K562 (cell line): ENCODE data around the gene FAM200A. TPM values are rescaled to one million over a fixed set of nuclear protein-coding genes. Genes with fewer than 3 reads are reported as not detected.

Experiments used
- ATAC-seq: fragments of 200-7000 bp; cut with Tn5 transposase; 3 replicates; pipeline ENCODE4 v1.9.1; 2020; ENCODE audit warnings: moderate library complexity
- BruUV-seq: library from RNA; stranded (reverse); fragments of 400-500 nt; replicated peaks from 2 replicates; lab custom pipeline; 2021; lab: Mats Ljungman, UMichigan
- CTCF ChIA-PET: fragments of 300-600 bp; formaldehyde crosslinking; extraction: SDS; loops from one replicate; lab custom pipeline; 2021; ENCODE audit warnings: low intra/inter-chr PET ratio; lab: Yijun Ruan, JAX
- POLR2A ChIA-PET: fragments of 300-600, 350-650 bp; sonication (Branson Sonifier 250); formaldehyde crosslinking; extraction: SDS; loops from one replicate; lab custom pipeline; 2021; ENCODE audit warnings: antibody characterized with exemption, inconsistent platforms; lab: Yijun Ruan, JAX
- DNase-seq, 4 experiments: peaks; one replicate each; pipeline versions ENCODE4 v3.0.0 to v3.0.0-alpha.2; 2011 to 2018; ENCODE audit warnings: low spot score in 3 of 4, mixed read lengths in 3 of 4; ENCODE audit errors: extremely low read depth in 1 of 4
- FAIRE-seq: peaks from 2 replicates; lab custom pipeline; 2011; peaks lifted over from hg19 to GRCh38; lab: Jason Lieb, UNC
- H2AFZ ChIP-seq: 2 replicates; pipeline ENCODE4 v1.6.0; 2011; ENCODE audit warnings: low read depth, low read length, control low read depth, inconsistent platforms
- H3K27ac ChIP-seq: fragments of 200-600 bp; 3 replicates; pipeline ENCODE4 v1.8.0; 2011; ENCODE audit warnings: low read depth, mild to moderate bottlenecking, control low read depth, inconsistent platforms, low read length, moderate library complexity, mixed read lengths; ENCODE audit errors: extremely low read depth
- H3K27me3 ChIP-seq, 2 experiments: fragments of 300-600 bp in 1 of 2; 2 replicates in 1 of 2; 3 replicates in 1 of 2; pipeline versions ENCODE4 v1.6.0 to v1.8.0; 2011; ENCODE audit warnings: inconsistent platforms in 2 of 2, low read length in 2 of 2, mild to moderate bottlenecking in 1 of 2, mixed read lengths in 1 of 2, moderate library complexity in 1 of 2; ENCODE audit not compliant: control insufficient read depth in 2 of 2, insufficient read depth in 2 of 2
- H3K36me3 ChIP-seq: fragments of 300-600 bp; 3 replicates; pipeline ENCODE4 v1.8.0; 2011; ENCODE audit warnings: mild to moderate bottlenecking, low read length, inconsistent platforms; ENCODE audit not compliant: control insufficient read depth, insufficient read depth
- H3K4me1 ChIP-seq, 2 experiments: fragments of 200-600 bp in 1 of 2; replicated peaks in 1 of 2; 2 replicates in 1 of 2; 3 replicates in 1 of 2; pipeline versions ENCODE4 v1.5.1 to v1.8.0; 2011; ENCODE audit warnings: inconsistent platforms in 2 of 2, low read length in 2 of 2, mild to moderate bottlenecking in 1 of 2, mixed read lengths in 1 of 2, moderate library complexity in 1 of 2; ENCODE audit not compliant: control insufficient read depth in 2 of 2, insufficient read depth in 2 of 2
- H3K4me2 ChIP-seq: 2 replicates; pipeline ENCODE4 v1.6.1; 2011; ENCODE audit warnings: low read length, control low read depth, inconsistent platforms, mixed read lengths; ENCODE audit not compliant: insufficient read depth
- H3K4me3 ChIP-seq: fragments of 200-600 bp; sonication (generic), shearing (Covaris generic); 2 replicates; pipeline ENCODE4 v1.5.1; 2016; ENCODE audit warnings: control low read depth, inconsistent platforms
- H3K79me2 ChIP-seq: fragments of 200-600 bp; 3 replicates; pipeline ENCODE4 v1.8.0; 2011; ENCODE audit warnings: low read length, inconsistent platforms; ENCODE audit not compliant: control insufficient read depth, insufficient read depth
- H3K9ac ChIP-seq, 2 experiments: 2 replicates each; pipeline versions ENCODE4 v1.6.0 to v1.6.1; 2011; ENCODE audit warnings: low read depth in 2 of 2, low read length in 2 of 2, control low read depth in 1 of 2, inconsistent platforms in 1 of 2, mild to moderate bottlenecking in 1 of 2, mixed read lengths in 1 of 2; ENCODE audit not compliant: insufficient read depth in 1 of 2
- H3K9me1 ChIP-seq: one replicate; pipeline ENCODE4 v1.6.0; 2011; ENCODE audit warnings: inconsistent platforms, mild to moderate bottlenecking, low read length, moderate library complexity; ENCODE audit not compliant: control insufficient read depth, insufficient read depth
- H3K9me3 ChIP-seq: replicated peaks from 2 replicates; pipeline ENCODE4 v1.5.1; 2011; ENCODE audit warnings: low read depth, low read length, inconsistent platforms; ENCODE audit not compliant: control insufficient read depth, insufficient read depth
- H4K20me1 ChIP-seq: replicated peaks from 2 replicates; pipeline ENCODE4 v1.6.1; 2011; ENCODE audit warnings: low read length, inconsistent platforms, mixed read lengths; ENCODE audit not compliant: control insufficient read depth, insufficient read depth
- CBFA2T3 ChIP-seq: fragments of 450-650 bp; IDR thresholded peaks from 2 replicates; pipeline ENCODE4 v1.6.1; 2017
- CBFB ChIP-seq: sonication (generic); formaldehyde crosslinking; IDR thresholded peaks from 2 replicates; pipeline ENCODE4 v1.4.0; 2020; ENCODE audit warnings: mild to moderate bottlenecking, missing genetic modification reagents
- CBX5 ChIP-seq: IDR thresholded peaks from 2 replicates; pipeline ENCODE4 v1.6.1; 2014; ENCODE audit warnings: low read depth, borderline replicate concordance
- HDAC2 ChIP-seq: fragments of 450-650 bp; IDR thresholded peaks from 2 replicates; pipeline ENCODE4 v1.6.1; 2016; ENCODE audit warnings: mild to moderate bottlenecking
- JUND ChIP-seq, 2 experiments: IDR thresholded peaks; 2 replicates in 1 of 2; 3 replicates in 1 of 2; pipeline ENCODE4 v1.6.1; 2011; ENCODE audit warnings: borderline replicate concordance in 2 of 2, low read depth in 2 of 2, low read length in 2 of 2, improper control_type of control experiment in 1 of 2, missing biosample characterization in 1 of 2, missing genetic modification characterization in 1 of 2, missing genetic modification reagents in 1 of 2
- NFATC3 ChIP-seq: fragments of 450-650 bp; IDR thresholded peaks from 2 replicates; pipeline ENCODE4 v1.6.1; 2017; ENCODE audit warnings: mild to moderate bottlenecking
- RFX5 ChIP-seq: IDR thresholded peaks from 2 replicates; pipeline ENCODE4 v1.6.1; 2011; ENCODE audit warnings: low read depth, mild to moderate bottlenecking, improper control_type of control experiment, low read length
- TAF15 ChIP-seq: fragments of 200-400 bp; formaldehyde crosslinking; IDR thresholded peaks from 2 replicates; pipeline ENCODE4 v1.6.1; 2017; ENCODE audit warnings: mild to moderate bottlenecking, low read depth, low read length, moderate library complexity
- TCF3 ChIP-seq: sonication (generic); formaldehyde crosslinking; IDR thresholded peaks from 2 replicates; pipeline ENCODE4 v1.4.0; 2020; ENCODE audit warnings: mild to moderate bottlenecking, missing genetic modification reagents
- TGIF2 ChIP-seq: sonication (generic); formaldehyde crosslinking; IDR thresholded peaks from 2 replicates; pipeline ENCODE4 v1.8.1; 2022; ENCODE audit warnings: mild to moderate bottlenecking, missing genetic modification reagents, moderate library complexity
- ZNF24 ChIP-seq: fragments of 450-650 bp; IDR thresholded peaks from 2 replicates; pipeline ENCODE4 v1.6.1; 2016
- ZNF311 ChIP-seq: fragments of 250-450 bp; sonication (Bioruptor Pico); IDR thresholded peaks from 2 replicates; pipeline ENCODE4 v1.4.0; 2020; ENCODE audit warnings: mild to moderate bottlenecking, moderate library complexity
- WGBS: fragments of 100-300 bp; shearing (Covaris generic); methylation state at CpG from one replicate; pipeline ENCODE4 v1.1.6; 2016; ENCODE audit warnings: low coverage, mixed read lengths; ENCODE audit not compliant: insufficient coverage; ENCODE audit errors: missing lambda C conversion rate; 5-methylcytosine and 5-hydroxymethylcytosine counted together
- in situ Hi-C: fragments of 300-500 bp; cut with MboI; formaldehyde crosslinking; loops from 4 replicates; pipeline ENCODE4 v1.15.0; 2018; ENCODE audit warnings: inconsistent platforms, mixed read lengths
- intact Hi-C: fragments of 100-400 bp; cut with micrococcal nuclease; formaldehyde crosslinking; loops from 2 replicates; pipeline ENCODE4 v1.14.2; 2022
- polyA plus RNA-seq, 8 experiments: library from polyadenylated mRNA; depleted of rRNA in 4 of 8; stranded (reverse) in 5 of 8; unstranded in 3 of 8; fragments of >200 nt; fragmentation: Nextera tagmentation in 2 of 8; fragmentation: Illumina TruSeq in 1 of 8; extraction: Ambion mirVana in 2 of 8; extraction: Trizol in 1 of 8; gene quantifications; 2 replicates each; pipeline versions ENCODE4 v1.2.1 to v1.2.3, GENCODE V29; 2011 to 2014; ENCODE audit warnings: inconsistent platforms in 1 of 8, missing spikeins in 1 of 8
- total RNA-seq, 7 experiments: library from RNA; depleted of rRNA in 6 of 7; stranded (reverse); fragments of >200 nt in 6 of 7; fragmentation: Illumina TruSeq in 2 of 7; extraction: Trizol in 2 of 7; gene quantifications; 2 replicates each; pipeline versions ENCODE4 v1.2.1 to v1.2.3, GENCODE V29; 2011 to 2021; ENCODE audit warnings: low replicate concordance in 1 of 7
- TF ChIP-seq, protein P1 (sequence below): fragments of 450-650 bp; IDR thresholded peaks from 2 replicates; pipeline ENCODE4 v1.6.1; 2017; ENCODE audit warnings: antibody characterized with exemption, mild to moderate bottlenecking
- TF ChIP-seq, protein P2 (sequence below): fragments of 450-650 bp; IDR thresholded peaks from 2 replicates; pipeline ENCODE4 v1.6.1; 2016; ENCODE audit warnings: antibody characterized with exemption

FAM200A gene
- total and polyA plus RNA-seq, 9 of the 15 experiments (the other 6 are each of a cell fraction or from before 2014, with no cell fraction given) = 3.3 to 11.2 (median 8.3) TPM

DNA sequence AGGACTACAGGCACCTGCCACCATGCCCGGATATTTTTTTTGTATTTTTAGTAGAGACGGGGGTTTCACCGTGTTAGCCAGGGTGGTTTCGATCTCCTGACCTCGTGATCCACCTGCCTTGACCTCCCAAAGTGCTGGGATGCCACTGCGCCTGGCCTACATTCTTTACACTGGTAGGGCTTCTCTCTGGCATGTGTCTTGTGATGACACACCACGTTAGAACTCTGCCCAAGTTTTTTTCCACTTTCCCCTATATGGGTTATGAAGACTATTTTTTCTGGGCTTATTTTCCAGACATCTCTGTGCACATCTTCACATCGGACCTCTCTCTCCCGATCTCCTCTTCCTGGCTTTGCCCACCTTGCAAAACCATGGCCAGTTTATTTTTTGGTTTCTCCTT, 10.7 kb downstream of the FAM200A start:
- no peaks in the 10 kb centered on the region for H3K9me1 ChIP-seq
- BruUV-seq = no TSS peak
- H3K27me3 ChIP-seq = no peaks in the 10 kb centered on the region
- no peak overlapping the region for H3K27ac ChIP-seq
- H3K36me3 ChIP-seq = no peaks in the 10 kb centered on the region
- DNase-seq (no peak), ATAC-seq (no peak), FAIRE-seq (no peak)
- H3K9ac ChIP-seq = no peak overlapping the region
- H3K4me1 ChIP-seq = no peaks in the 10 kb centered on the region
- WGBS = 38% methylated on average over 9 of the region's 9 CpGs
- H4K20me1 ChIP-seq = no peaks in the 10 kb centered on the region
- in situ Hi-C loops = no loop called here
- no peak overlapping the region for H3K4me2 ChIP-seq
- ChIA-PET CTCF (interaction anchor here (0.7 kb wide), 1 partner anchor 143 kb away, joined by 7 read pairs; no protein-coding TSS in a partner anchor), POLR2A (interaction anchor here (0.9 kb wide), 1 partner anchor 25 kb away, joined by 5 read pairs; no protein-coding TSS in a partner anchor)
- no peak overlapping the region for H2AFZ ChIP-seq
- peaks cover 6% of the 10 kb centered on the region for H3K9me3 ChIP-seq
- H3K79me2 ChIP-seq = no peaks in the 10 kb centered on the region
- intact Hi-C loops = no loop called here
- TF ChIP-seq, protein P1, sequence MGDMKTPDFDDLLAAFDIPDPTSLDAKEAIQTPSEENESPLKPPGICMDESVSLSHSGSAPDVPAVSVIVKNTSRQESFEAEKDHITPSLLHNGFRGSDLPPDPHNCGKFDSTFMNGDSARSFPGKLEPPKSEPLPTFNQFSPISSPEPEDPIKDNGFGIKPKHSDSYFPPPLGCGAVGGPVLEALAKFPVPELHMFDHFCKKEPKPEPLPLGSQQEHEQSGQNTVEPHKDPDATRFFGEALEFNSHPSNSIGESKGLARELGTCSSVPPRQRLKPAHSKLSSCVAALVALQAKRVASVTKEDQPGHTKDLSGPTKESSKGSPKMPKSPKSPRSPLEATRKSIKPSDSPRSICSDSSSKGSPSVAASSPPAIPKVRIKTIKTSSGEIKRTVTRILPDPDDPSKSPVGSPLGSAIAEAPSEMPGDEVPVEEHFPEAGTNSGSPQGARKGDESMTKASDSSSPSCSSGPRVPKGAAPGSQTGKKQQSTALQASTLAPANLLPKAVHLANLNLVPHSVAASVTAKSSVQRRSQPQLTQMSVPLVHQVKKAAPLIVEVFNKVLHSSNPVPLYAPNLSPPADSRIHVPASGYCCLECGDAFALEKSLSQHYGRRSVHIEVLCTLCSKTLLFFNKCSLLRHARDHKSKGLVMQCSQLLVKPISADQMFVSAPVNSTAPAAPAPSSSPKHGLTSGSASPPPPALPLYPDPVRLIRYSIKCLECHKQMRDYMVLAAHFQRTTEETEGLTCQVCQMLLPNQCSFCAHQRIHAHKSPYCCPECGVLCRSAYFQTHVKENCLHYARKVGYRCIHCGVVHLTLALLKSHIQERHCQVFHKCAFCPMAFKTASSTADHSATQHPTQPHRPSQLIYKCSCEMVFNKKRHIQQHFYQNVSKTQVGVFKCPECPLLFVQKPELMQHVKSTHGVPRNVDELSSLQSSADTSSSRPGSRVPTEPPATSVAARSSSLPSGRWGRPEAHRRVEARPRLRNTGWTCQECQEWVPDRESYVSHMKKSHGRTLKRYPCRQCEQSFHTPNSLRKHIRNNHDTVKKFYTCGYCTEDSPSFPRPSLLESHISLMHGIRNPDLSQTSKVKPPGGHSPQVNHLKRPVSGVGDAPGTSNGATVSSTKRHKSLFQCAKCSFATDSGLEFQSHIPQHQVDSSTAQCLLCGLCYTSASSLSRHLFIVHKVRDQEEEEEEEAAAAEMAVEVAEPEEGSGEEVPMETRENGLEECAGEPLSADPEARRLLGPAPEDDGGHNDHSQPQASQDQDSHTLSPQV = no peak
- TF ChIP-seq TGIF2 (CRISPR knock-in tag) (no peak), CBFB (CRISPR knock-in tag) (no peak), NFATC3 (no peak), TAF15 (no peak), JUND (IDR thresholded peaks at IDR 0.05; ENCODE audit: borderline replicate concordance, low read depth, low read length) (no peak), JUND (tag; IDR thresholded peaks at IDR 0.05; ENCODE audit: borderline replicate concordance, low read depth, low read length) (no peak), TCF3 (CRISPR knock-in tag) (no peak), CBX5 (no peak), ZNF311 (CRISPR knock-in tag) (no peak), ZNF24 (no peak), CBFA2T3 (no peak), HDAC2 (no peak), RFX5 (no peak)
- TF ChIP-seq, protein P2, sequence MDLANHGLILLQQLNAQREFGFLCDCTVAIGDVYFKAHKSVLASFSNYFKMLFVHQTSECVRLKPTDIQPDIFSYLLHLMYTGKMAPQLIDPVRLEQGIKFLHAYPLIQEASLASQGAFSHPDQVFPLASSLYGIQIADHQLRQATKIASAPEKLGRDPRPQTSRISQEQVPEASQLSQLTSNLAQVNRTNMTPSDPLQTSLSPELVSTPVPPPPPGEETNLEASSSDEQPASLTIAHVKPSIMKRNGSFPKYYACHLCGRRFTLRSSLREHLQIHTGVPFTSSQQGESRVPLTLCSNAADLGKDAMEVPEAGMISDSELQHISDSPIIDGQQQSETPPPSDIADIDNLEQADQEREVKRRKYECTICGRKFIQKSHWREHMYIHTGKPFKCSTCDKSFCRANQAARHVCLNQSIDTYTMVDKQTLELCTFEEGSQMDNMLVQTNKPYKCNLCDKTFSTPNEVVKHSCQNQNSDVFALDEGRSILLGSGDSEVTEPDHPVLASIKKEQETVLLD = no peak
- H3K4me3 ChIP-seq = no peak overlapping the region
